ENCODE measurements around the gene ASB9.
"Not testable (repeated sequence)": the region's sequence is repeated elsewhere in the genome, so short reads cannot be mapped to it uniquely, and the experiment has no call there.

Gene ASB9

DNA sequence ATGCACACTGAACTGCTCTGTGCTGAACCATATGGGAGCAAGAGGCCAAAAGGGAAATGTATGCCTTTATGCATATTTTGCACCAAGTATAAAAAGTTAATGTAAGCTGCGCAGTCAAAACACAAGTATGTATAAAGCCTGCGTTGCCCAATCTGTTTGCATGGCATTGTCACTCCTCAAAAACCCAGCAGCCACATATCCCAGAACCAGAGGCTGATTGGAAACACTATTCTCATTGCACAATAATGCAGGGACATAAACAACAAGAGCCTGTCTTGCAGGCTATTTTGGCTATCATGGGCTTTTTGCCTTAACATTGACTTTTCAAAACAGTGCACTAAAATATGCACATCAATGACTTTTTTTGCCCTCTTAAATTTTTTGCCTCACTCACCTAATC lies 5.1 kb upstream of the ASB9 start:
- Histone ChIP-seq H3K9me3 (ENCODE audit: control insufficient read depth, insufficient read depth, low read length) (no peaks in the 10 kb centered on the region; the same call in 1 of the 2 replicates), H3K36me3 (ENCODE audit: insufficient read depth, low read length) (no peaks in the 10 kb centered on the region), H3K4me1 (ENCODE audit: insufficient read depth, low read length) (peaks cover 5% of the 10 kb centered on the region), H3K9ac (ENCODE audit: low read depth, low read length) (no peak overlapping the region)

DNA sequence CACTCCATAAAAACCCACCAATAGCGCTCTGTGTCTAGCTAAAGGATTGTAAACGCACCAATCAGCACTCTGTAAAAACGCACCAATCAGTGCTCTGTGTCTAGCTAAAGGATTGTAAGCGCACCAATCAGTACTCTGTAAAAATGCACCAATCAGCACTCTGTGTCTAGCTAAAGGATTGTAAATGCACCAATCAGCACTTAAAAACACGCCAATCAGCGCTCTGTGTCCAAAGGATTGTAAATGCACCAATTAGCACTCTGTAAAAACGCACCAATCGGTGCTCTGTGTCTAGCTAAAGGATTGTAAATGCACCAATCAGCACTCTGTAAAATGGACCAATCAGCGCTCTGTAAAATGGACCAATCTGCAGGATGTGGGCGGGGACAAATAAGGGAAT lies 3.4 kb upstream of the ASB9 start:
- not testable (repeated sequence) for H3K9ac ChIP-seq (ENCODE audit: low read depth, low read length); H3K36me3 ChIP-seq (ENCODE audit: insufficient read depth, low read length); H3K9me3 ChIP-seq (ENCODE audit: control insufficient read depth, insufficient read depth, low read length)
- H3K4me1 ChIP-seq (ENCODE audit: insufficient read depth, low read length) = peaks cover 13% of the 10 kb centered on the region

DNA sequence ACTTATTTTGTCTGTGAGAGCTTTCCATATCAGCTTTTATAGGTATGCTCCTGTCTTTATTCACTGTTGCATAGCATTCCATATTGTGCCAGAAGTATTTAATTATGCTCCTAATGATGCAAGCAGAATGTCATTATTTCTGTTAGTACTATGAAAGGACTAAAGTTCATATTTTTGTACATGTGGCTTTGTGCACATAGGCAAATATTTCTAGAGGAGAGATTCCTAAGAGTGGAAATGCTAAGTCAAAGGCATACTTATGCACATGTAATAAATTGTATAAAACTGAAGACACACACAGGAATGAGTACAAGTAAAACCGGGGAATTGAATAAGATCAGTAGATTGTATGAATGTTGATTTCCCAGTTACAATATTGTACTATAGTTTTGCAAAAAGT lies 1.9 kb upstream of the ASB9 start:
- no peaks in the 10 kb centered on the region; the same call in none of the 2 replicates for H3K9me3 ChIP-seq (ENCODE audit: control insufficient read depth, insufficient read depth, low read length)
- H3K4me1 ChIP-seq (ENCODE audit: insufficient read depth, low read length) = peaks cover 13% of the 10 kb centered on the region
- no peak overlapping the region for H3K9ac ChIP-seq (ENCODE audit: low read depth, low read length)
- H3K36me3 ChIP-seq (ENCODE audit: insufficient read depth, low read length) = no peaks in the 10 kb centered on the region

DNA sequence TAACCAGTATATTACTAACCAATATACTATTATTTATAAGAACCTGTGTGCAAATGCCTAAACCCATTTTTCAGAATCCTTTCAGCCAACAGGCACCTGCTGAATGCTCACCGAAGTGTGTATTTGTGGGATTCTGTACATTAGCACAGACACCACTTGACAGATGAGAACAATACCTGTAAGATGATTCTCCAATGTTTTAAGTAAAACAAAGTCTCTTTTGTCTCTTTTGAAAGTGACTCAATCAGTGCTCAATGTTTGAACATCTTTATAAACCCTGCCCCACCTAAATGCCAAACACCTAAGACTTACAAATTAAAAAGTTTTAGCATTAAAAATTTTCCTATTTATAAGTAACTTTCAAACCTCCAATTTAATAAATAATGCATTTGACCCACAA lies 763 bp downstream of the ASB9 start:
- no peaks in the 10 kb centered on the region for H3K36me3 ChIP-seq (ENCODE audit: insufficient read depth, low read length)
- H3K9me3 ChIP-seq (ENCODE audit: control insufficient read depth, insufficient read depth, low read length) = no peaks in the 10 kb centered on the region; the same call in none of the 2 replicates
- peaks cover 13% of the 10 kb centered on the region for H3K4me1 ChIP-seq (ENCODE audit: insufficient read depth, low read length)
- H3K9ac ChIP-seq (ENCODE audit: low read depth, low read length) = no peak overlapping the region

DNA sequence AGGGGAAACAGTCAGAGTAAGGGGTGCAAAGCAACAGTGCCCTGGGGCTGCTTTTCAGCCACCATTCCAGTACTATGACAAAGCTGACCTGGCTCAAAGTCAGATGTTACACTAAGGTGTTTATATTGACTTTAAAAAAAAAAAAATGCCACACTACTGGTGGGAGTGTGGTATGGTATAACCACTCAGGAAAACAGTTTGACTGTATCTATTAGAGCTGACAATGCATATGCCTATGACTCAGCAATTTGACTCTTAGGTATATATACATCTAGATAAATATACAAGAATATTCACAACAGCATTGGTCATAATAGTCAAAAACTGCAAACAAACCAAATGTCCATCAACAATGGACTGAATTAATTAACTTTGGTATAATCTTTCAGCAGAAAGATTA lies 15.0 kb downstream of the ASB9 start:
- no peaks in the 10 kb centered on the region for H3K4me1 ChIP-seq (ENCODE audit: insufficient read depth, low read length)
- H3K36me3 ChIP-seq (ENCODE audit: insufficient read depth, low read length) = no peaks in the 10 kb centered on the region
- no peaks in the 10 kb centered on the region for H3K9me3 ChIP-seq (ENCODE audit: control insufficient read depth, insufficient read depth, low read length)
- H3K9ac ChIP-seq (ENCODE audit: low read depth, low read length) = no peak overlapping the region

DNA sequence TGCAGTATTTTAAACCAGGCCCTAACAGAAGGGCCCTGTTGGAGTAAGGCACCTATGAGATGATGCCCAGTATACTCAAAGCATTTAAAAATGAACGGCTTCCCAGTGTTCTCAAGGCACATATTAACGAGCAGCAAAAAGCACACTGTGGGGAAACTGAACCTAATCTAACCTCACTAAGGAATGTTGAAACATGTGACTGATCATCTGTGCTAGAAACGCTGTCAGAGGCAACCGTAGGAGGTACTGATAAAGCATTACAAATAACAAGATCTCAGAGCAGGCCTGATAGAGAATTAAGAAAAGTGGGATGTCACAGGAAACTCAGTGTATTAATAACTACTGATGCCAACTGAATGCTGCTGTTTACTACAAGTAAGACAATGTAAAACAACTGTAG lies 24.0 kb downstream of the ASB9 start:
- Histone ChIP-seq H3K36me3 (ENCODE audit: insufficient read depth, low read length) (no peaks in the 10 kb centered on the region; the same call in 1 of the 2 replicates), H3K9ac (ENCODE audit: low read depth, low read length) (no peak overlapping the region), H3K9me3 (ENCODE audit: control insufficient read depth, insufficient read depth, low read length) (no peaks in the 10 kb centered on the region), H3K4me1 (ENCODE audit: insufficient read depth, low read length) (0 out of 2 replicates have a peak, but pooled peaks cover 7% of the 10 kb centered on the region)

DNA sequence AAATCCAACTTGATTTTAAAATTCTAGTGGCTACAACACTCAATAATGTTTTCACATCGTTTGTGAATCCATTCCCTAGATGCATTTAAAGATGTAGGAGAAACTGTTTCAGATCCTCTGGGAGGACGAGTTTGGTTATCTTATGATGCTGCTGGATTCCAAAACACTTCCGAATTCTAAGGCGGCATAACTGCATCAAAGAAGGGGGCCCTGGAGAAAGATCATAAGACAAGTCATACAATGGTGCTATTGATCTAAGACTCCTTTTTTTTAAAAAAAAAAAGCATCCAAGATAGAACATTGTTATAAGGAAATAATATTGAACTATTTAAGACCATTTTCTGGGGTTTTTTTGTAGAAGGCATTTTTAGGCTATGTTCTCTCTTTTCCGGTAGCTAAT lies 25.5 kb downstream of the ASB9 start:
- Histone ChIP-seq H3K9me3 (ENCODE audit: control insufficient read depth, insufficient read depth, low read length) (no peaks in the 10 kb centered on the region), H3K4me1 (ENCODE audit: insufficient read depth, low read length) (0 out of 2 replicates have a peak, but pooled peaks cover 7% of the 10 kb centered on the region), H3K36me3 (ENCODE audit: insufficient read depth, low read length) (no peaks in the 10 kb centered on the region; the same call in 1 of the 2 replicates), H3K9ac (ENCODE audit: low read depth, low read length) (no peak overlapping the region)

DNA sequence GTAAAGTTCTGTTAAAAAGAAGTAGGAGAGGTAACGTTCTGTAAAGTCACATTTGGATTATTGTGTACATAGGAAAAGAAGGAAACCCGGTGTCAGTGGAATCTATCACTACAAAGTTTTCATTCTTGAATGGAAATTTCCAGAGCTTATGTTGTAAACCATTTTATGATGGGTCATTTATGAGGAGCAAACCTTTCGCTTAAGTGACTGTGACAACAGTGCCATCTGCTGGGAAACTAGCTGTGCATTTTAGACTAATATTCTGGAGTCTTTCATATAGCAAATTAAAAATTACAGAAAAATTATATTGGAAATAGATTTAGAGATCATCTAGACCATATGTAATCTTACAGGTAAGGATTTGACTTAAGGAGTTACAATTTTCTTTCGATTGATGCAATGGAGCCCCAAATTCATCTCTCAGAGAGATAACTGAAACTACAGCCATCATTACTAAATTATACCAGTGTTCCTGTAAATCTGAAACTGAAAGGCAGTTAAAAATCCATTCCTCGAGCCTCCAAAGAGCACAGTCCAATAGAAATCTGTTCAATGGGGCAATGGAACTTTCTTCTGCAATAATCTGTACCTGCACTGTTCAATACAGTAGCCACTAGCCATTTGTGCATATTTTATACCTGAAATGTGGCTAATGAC lies 26.9 kb downstream of the ASB9 start:
- no peaks in the 10 kb centered on the region for H3K9me3 ChIP-seq (ENCODE audit: control insufficient read depth, insufficient read depth, low read length)
- 0 out of 2 replicates have a peak, but pooled peaks cover 7% of the 10 kb centered on the region for H3K4me1 ChIP-seq (ENCODE audit: insufficient read depth, low read length)

DNA sequence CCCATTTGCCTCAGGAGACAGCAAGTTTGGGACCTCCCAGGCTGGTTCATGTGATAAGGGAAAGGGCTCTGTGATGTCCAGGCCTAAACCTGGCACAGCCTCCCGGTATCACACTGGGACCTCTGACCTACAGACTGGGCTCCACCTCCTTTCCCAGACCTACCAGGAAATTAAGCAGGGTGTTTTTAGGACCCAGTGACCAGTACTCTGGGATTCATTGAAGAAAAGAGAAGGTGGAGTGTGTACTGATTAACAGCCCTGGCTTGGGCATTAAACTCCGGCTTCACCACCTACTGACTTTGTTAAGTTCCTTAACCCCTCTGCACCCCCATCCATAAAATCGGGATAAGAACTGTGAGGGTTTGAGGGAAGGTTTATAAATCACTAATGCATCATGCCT lies 28.6 kb downstream of the ASB9 start:
- Histone ChIP-seq H3K36me3 (ENCODE audit: insufficient read depth, low read length) (no peaks in the 10 kb centered on the region), H3K4me1 (ENCODE audit: insufficient read depth, low read length) (0 out of 2 replicates have a peak, but pooled peaks cover 7% of the 10 kb centered on the region), H3K9me3 (ENCODE audit: control insufficient read depth, insufficient read depth, low read length) (no peaks in the 10 kb centered on the region), H3K9ac (ENCODE audit: low read depth, low read length) (no peak overlapping the region)

More for the DNA sequence above, 26.9 kb downstream of the ASB9 start:
- no peaks in the 10 kb centered on the region; the same call in 1 of the 2 replicates for H3K36me3 ChIP-seq (ENCODE audit: insufficient read depth, low read length)
- no peak overlapping the region for H3K9ac ChIP-seq (ENCODE audit: low read depth, low read length)

DNA sequence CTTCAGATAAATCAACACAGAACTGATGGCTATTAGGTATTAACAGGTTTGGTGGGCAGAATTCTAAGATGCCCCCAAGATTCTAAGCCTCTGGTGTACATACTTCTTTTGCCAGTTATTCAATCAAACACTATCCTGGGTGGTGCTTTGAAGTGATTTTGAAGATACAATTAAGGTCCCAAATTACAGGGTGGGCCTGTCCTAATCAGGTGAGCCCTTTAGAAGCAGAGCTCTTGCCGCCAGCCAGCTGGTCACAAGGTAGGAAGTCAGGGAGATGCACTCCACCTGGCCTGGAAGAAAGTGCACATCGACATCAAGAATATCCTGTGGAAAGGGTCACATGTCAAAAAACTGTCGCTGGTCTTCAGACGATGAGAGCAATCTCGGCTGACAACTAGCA lies 29.5 kb downstream of the ASB9 start:
- H3K9me3 ChIP-seq (ENCODE audit: control insufficient read depth, insufficient read depth, low read length) = no peaks in the 10 kb centered on the region
- H3K36me3 ChIP-seq (ENCODE audit: insufficient read depth, low read length) = no peaks in the 10 kb centered on the region
- H3K9ac ChIP-seq (ENCODE audit: low read depth, low read length) = no peak overlapping the region
- H3K4me1 ChIP-seq (ENCODE audit: insufficient read depth, low read length) = 0 out of 2 replicates have a peak, but pooled peaks cover 7% of the 10 kb centered on the region

DNA sequence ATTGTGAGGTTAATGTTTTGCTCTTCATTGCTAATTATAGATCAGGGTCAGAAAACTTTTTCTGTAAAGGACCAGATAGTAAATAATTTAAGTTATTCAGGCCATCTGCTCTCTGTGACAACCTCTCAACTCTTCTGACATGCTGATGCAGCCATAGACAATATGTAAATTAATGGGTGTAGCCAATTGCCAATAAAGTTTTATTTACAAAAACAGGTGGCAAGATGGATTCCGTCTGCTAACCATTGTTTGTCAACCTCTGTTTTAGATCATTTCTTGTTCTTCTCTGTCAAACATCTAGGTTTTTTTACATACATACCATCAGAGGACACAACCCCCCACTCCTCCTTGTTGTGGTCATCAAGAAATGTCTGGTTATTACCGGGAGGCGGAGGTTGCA lies 33.7 kb downstream of the ASB9 start:
- no peaks in the 10 kb centered on the region for H3K9me3 ChIP-seq (ENCODE audit: control insufficient read depth, insufficient read depth, low read length)
- H3K9ac ChIP-seq (ENCODE audit: low read depth, low read length) = no peak overlapping the region
- H3K4me1 ChIP-seq (ENCODE audit: insufficient read depth, low read length) = 0 out of 2 replicates have a peak, but pooled peaks cover 1% of the 10 kb centered on the region
- no peaks in the 10 kb centered on the region for H3K36me3 ChIP-seq (ENCODE audit: insufficient read depth, low read length)

DNA sequence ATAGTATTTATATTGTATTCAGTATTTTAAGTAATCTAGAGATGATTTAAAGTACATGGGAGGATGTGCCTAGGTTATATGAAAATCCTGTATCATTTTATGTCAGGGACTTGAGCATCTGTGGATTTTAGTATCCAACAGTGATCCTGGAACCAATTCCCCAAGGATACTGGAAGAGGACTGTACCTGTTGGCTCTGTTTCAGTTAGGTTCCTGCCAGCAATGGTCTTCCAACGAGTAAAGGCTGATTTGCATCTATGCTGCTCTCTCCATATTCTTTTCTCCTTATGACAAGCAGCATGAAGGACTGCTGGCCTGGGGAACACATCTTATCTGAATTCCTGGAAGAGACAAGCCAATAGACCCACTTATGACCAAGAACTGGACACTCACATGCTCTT lies 34.9 kb downstream of the ASB9 start:
- Histone ChIP-seq H3K9ac (ENCODE audit: low read depth, low read length) (no peak overlapping the region), H3K9me3 (ENCODE audit: control insufficient read depth, insufficient read depth, low read length) (no peaks in the 10 kb centered on the region), H3K36me3 (ENCODE audit: insufficient read depth, low read length) (no peaks in the 10 kb centered on the region), H3K4me1 (ENCODE audit: insufficient read depth, low read length) (no peaks in the 10 kb centered on the region)

DNA sequence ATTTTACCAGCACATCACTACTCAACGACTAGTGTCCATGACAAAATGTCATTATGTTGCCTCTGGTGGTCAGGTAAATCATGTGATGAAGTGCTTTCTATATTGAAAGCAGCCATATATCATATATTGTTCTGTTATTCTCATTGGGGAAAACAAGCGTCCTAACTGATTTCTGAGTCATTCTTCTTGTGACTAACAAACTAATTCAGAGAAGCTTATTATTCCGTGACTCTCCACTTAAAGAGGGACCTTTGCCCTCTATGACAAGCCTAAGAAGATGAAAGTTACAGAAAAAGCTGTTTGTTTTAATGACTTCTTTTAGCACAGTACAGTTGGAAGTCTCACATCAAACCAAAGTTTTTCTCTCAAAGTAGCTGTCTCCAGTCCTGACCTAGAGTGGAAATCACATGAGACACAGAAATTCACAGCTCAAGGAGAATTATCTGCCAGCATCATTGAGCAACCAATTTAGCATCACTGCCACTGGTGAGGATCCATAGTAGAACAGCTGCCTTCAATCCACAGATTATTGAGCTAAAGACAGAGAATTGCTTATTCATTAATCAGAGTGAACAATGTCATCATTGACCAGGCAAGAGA lies 36.4 kb downstream of the ASB9 start:
- Histone ChIP-seq H3K9me3 (ENCODE audit: control insufficient read depth, insufficient read depth, low read length) (no peaks in the 10 kb centered on the region), H3K4me1 (ENCODE audit: insufficient read depth, low read length) (no peaks in the 10 kb centered on the region)

DNA sequence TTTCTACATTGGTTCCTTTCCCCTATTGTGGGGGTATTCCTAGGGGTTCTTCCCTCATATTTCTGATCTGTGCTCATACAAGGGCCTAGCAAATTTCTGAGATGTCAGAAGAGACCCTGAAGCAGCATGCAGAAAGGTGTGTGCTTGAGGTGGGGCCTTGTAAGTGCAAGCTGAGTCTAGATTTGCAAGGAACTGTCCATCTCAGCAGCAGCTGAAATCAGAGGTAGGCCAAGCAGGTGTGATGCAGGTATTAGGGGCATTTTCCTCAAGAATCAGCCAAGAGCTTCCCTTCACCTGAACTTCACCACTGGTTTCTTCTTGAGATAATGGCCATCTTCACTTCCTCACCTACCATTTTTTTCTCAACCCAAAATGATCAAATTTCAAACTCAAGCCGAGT lies 45.1 kb downstream of the ASB9 start:
- Histone ChIP-seq H3K36me3 (ENCODE audit: insufficient read depth, low read length) (no peaks in the 10 kb centered on the region), H3K9me3 (ENCODE audit: control insufficient read depth, insufficient read depth, low read length) (no peaks in the 10 kb centered on the region), H3K4me1 (ENCODE audit: insufficient read depth, low read length) (no peaks in the 10 kb centered on the region), H3K9ac (ENCODE audit: low read depth, low read length) (no peak overlapping the region)

More for the DNA sequence above, 36.4 kb downstream of the ASB9 start:
- no peaks in the 10 kb centered on the region for H3K36me3 ChIP-seq (ENCODE audit: insufficient read depth, low read length)
- no peak overlapping the region for H3K9ac ChIP-seq (ENCODE audit: low read depth, low read length)

DNA sequence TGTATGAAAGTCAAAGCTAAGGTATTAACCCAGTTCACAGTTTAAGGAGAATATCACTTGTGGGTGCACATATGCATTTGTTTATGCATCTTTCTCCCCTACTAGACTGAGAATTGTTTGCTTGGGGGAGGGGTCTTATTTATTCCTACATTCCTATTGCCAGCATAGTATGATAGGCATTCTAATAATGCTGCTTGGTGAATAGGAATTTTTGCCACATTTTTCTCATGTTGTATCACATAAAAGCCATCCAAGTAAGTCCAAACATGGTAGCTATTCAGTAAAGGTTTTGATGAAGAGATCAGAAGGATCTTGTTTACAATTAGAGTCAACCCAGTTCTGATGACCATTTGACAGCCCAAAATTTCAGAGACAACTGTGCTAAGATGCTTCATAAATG lies 48.6 kb downstream of the ASB9 start:
- no peaks in the 10 kb centered on the region for H3K4me1 ChIP-seq (ENCODE audit: insufficient read depth, low read length)
- H3K9ac ChIP-seq (ENCODE audit: low read depth, low read length) = no peak overlapping the region
- no peaks in the 10 kb centered on the region for H3K9me3 ChIP-seq (ENCODE audit: control insufficient read depth, insufficient read depth, low read length)
- H3K36me3 ChIP-seq (ENCODE audit: insufficient read depth, low read length) = no peaks in the 10 kb centered on the region

All from ES-I3 (cell line).